H9 (cell line): ENCODE measurements around the gene LPP. TPM values are rescaled to one million over a fixed set of nuclear protein-coding genes. Genes with fewer than 3 reads are reported as not detected.

Experiments used
- DNase-seq: peaks from one replicate; pipeline ENCODE4 v3.0.0-alpha.2; 2017
- H2AFZ ChIP-seq: one replicate; pipeline ENCODE4 v1.6.1; 2013; ENCODE audit warnings: mild to moderate bottlenecking, low read length, control low read depth, moderate library complexity
- H2AK5ac ChIP-seq: 2 replicates; pipeline ENCODE4 v1.6.1; 2013; ENCODE audit warnings: low read length, control low read depth, mixed read lengths; ENCODE audit not compliant: insufficient read length
- H2BK120ac ChIP-seq: one replicate; pipeline ENCODE4 v1.6.1; 2013; ENCODE audit warnings: low read depth, mild to moderate bottlenecking, low read length, control low read depth, inconsistent platforms; ENCODE audit not compliant: poor library complexity, severe bottlenecking
- H2BK12ac ChIP-seq: 2 replicates; pipeline ENCODE4 v1.6.1; 2013; ENCODE audit warnings: low read length, control low read depth, mixed read lengths, low read depth; ENCODE audit not compliant: insufficient read length
- H2BK15ac ChIP-seq: 2 replicates; pipeline ENCODE4 v1.6.1; 2013; ENCODE audit warnings: low read depth, low read length, control low read depth
- H2BK20ac ChIP-seq: one replicate; pipeline ENCODE4 v1.6.1; 2013; ENCODE audit warnings: low read depth, mild to moderate bottlenecking, low read length, control low read depth, inconsistent platforms; ENCODE audit not compliant: poor library complexity, severe bottlenecking
- H2BK5ac ChIP-seq: 2 replicates; pipeline ENCODE4 v1.6.1; 2013; ENCODE audit warnings: low read length, control low read depth, mixed read lengths; ENCODE audit not compliant: insufficient read length
- H3K14ac ChIP-seq: 2 replicates; pipeline ENCODE4 v1.6.1; 2013; ENCODE audit warnings: low read length, control low read depth; ENCODE audit not compliant: insufficient read depth
- H3K18ac ChIP-seq: 2 replicates; pipeline ENCODE4 v1.6.1; 2013; ENCODE audit warnings: low read depth, mild to moderate bottlenecking, mixed read lengths, low read length, control low read depth; ENCODE audit not compliant: insufficient read length
- H3K23ac ChIP-seq: 2 replicates; pipeline ENCODE4 v1.6.1; 2013; ENCODE audit warnings: low read length, control low read depth, mixed read lengths, low read depth; ENCODE audit not compliant: insufficient read length
- H3K23me2 ChIP-seq: 2 replicates; pipeline ENCODE4 v1.6.1; 2013; ENCODE audit warnings: low read depth, mild to moderate bottlenecking, mixed read lengths, low read length, control low read depth; ENCODE audit not compliant: insufficient read length, poor library complexity, severe bottlenecking
- H3K27ac ChIP-seq: 2 replicates; pipeline ENCODE4 v1.5.1; 2013; ENCODE audit warnings: low read length, control low read depth, mixed read lengths, low read depth; ENCODE audit not compliant: insufficient read length
- H3K27me3 ChIP-seq: 2 replicates; pipeline ENCODE4 v1.6.1; 2013; ENCODE audit warnings: low read length, control low read depth, inconsistent platforms; ENCODE audit not compliant: insufficient read depth
- H3K4ac ChIP-seq: 2 replicates; pipeline ENCODE4 v1.6.1; 2013; ENCODE audit warnings: low read depth, mild to moderate bottlenecking, control low read depth, inconsistent platforms, low read length, moderate library complexity
- H3K4me1 ChIP-seq: 2 replicates; pipeline ENCODE4 v1.6.1; 2013; ENCODE audit warnings: low read length, control low read depth, inconsistent platforms; ENCODE audit not compliant: insufficient read depth
- H3K4me2 ChIP-seq: 2 replicates; pipeline ENCODE4 v1.6.1; 2013; ENCODE audit warnings: low read length, control low read depth, mixed read lengths; ENCODE audit not compliant: insufficient read length, insufficient read depth
- H3K56ac ChIP-seq: 2 replicates; pipeline ENCODE4 v1.6.1; 2013; ENCODE audit warnings: low read depth, mild to moderate bottlenecking, mixed read lengths, low read length, control low read depth; ENCODE audit not compliant: insufficient read length
- H3K79me1 ChIP-seq: 2 replicates; pipeline ENCODE4 v1.6.1; 2013; ENCODE audit warnings: low read depth, mild to moderate bottlenecking, moderate library complexity, low read length, control low read depth, inconsistent platforms; ENCODE audit not compliant: insufficient read depth, poor library complexity, severe bottlenecking
- H3K79me2 ChIP-seq: 2 replicates; pipeline ENCODE4 v1.6.1; 2013; ENCODE audit warnings: low read length, control low read depth, inconsistent platforms; ENCODE audit not compliant: insufficient read depth
- H3K9ac ChIP-seq: 2 replicates; pipeline ENCODE4 v1.6.1; 2013; ENCODE audit warnings: low read length, control low read depth, mixed read lengths; ENCODE audit not compliant: insufficient read length; ENCODE audit errors: extremely low read depth
- H3K9me3 ChIP-seq: one replicate; pipeline ENCODE4 v1.6.1; 2013; ENCODE audit warnings: low read depth, low read length, inconsistent platforms; ENCODE audit not compliant: control insufficient read depth
- H3T11ph ChIP-seq: one replicate; pipeline ENCODE4 v1.6.1; 2013; ENCODE audit warnings: mild to moderate bottlenecking, low read length, control low read depth, inconsistent platforms
- H4K20me1 ChIP-seq: one replicate; pipeline ENCODE4 v1.6.1; 2013; ENCODE audit not compliant: control insufficient read depth, insufficient read length, insufficient read depth
- H4K5ac ChIP-seq: 2 replicates; pipeline ENCODE4 v1.6.1; 2013; ENCODE audit warnings: low read depth, mild to moderate bottlenecking, mixed read lengths, low read length, control low read depth; ENCODE audit not compliant: insufficient read length
- H4K8ac ChIP-seq: replicated peaks from 2 replicates; pipeline ENCODE4 v1.6.1; 2013; ENCODE audit warnings: low read length, control low read depth, mixed read lengths, low read depth; ENCODE audit not compliant: insufficient read length
- H4K91ac ChIP-seq: 2 replicates; pipeline ENCODE4 v1.6.1; 2013; ENCODE audit warnings: low read depth, mild to moderate bottlenecking, moderate library complexity, mixed read lengths, low read length, control low read depth; ENCODE audit not compliant: insufficient read length
- H3K27ac Mint-ChIP-seq, 3 experiments: 2 replicates in 2 of 3; 3 replicates in 1 of 3; pipeline ENCODE4 v1.8.0; 2020 to 2021; ENCODE audit warnings: mixed read lengths in 3 of 3, mild to moderate bottlenecking in 1 of 3, moderate library complexity in 1 of 3
- H3K27me3 Mint-ChIP-seq: 2 replicates; pipeline ENCODE4 v1.8.0; 2021; ENCODE audit warnings: low read depth, mild to moderate bottlenecking, moderate library complexity, mixed read lengths
- H3K36me3 Mint-ChIP-seq, 3 experiments: 2 replicates in 2 of 3; 3 replicates in 1 of 3; pipeline ENCODE4 v1.8.0; 2020 to 2021; ENCODE audit warnings: low read depth in 3 of 3, mixed read lengths in 3 of 3; ENCODE audit not compliant: insufficient read depth in 1 of 3
- H3K4me1 Mint-ChIP-seq, 2 experiments: 2 replicates each; pipeline ENCODE4 v1.8.0; 2020; ENCODE audit warnings: mixed read lengths in 2 of 2
- H3K4me3 Mint-ChIP-seq, 2 experiments: 2 replicates in 1 of 2; 3 replicates in 1 of 2; pipeline ENCODE4 v1.8.0; 2020 to 2021; ENCODE audit warnings: mild to moderate bottlenecking in 2 of 2, mixed read lengths in 2 of 2, moderate library complexity in 1 of 2
- H3K9me3 Mint-ChIP-seq, 2 experiments: 2 replicates in 1 of 2; 3 replicates in 1 of 2; pipeline ENCODE4 v1.8.0; 2020; ENCODE audit warnings: mild to moderate bottlenecking in 2 of 2, mixed read lengths in 2 of 2, moderate library complexity in 1 of 2
- WGBS: extraction: QIAGEN DNeasy Blood & Tissue Kit; methylation state at CpG from one replicate; pipeline ENCODE4 v1.1.7; 2013; ENCODE audit warnings: missing lambda C conversion rate, low lambda C conversion rate, mixed read lengths; ENCODE audit not compliant: insufficient read length; ENCODE audit errors: extremely low coverage; 5-methylcytosine and 5-hydroxymethylcytosine counted together
- total RNA-seq: library from RNA; stranded (reverse); gene quantifications from 2 replicates; pipeline ENCODE4 v1.2.1, GENCODE V29; 2021
- TF ChIP-seq, protein P1 (sequence below): fragments of 200-600 bp; sonication (generic); conservative IDR thresholded peaks from 3 replicates; pipeline ENCODE4 v1.8.0; 2021; ENCODE audit warnings: antibody characterized with exemption, mild to moderate bottlenecking

Gene LPP
- total RNA-seq, 1 experiment from 2014 or later, result 64.6 TPM

DNA sequence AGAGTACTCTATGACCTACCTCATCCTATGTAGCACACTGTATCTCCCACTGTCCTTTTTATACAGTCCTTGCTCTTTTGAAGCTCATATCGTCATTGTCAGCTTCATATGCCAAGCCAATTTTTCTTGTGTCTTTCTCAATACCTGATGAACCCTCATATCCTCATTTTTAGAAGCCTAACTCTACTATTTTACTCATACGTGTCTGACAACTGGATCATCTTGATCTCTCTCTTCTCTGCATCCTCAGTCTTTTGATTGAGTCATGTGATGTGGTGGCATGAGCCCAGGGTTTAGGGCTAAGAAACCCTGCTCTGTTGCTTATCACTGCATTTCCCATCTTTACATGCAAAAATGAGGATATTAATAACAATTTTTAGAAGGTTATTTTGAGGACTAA lies 352.0 kb downstream of the LPP start:
- H3K4me3 Mint-ChIP-seq, result no peak overlapping the region
- Histone ChIP-seq H3K9me3 (no peaks in the 10 kb centered on the region), H3T11ph (no peak overlapping the region), H3K56ac (no peak overlapping the region), H3K79me2 (no peaks in the 10 kb centered on the region), H2BK12ac (no peak overlapping the region), H3K79me1 (no peaks in the 10 kb centered on the region), H3K23ac (no peak overlapping the region), H3K14ac (no peak overlapping the region), H2AFZ (no peak overlapping the region), H3K18ac (no peak overlapping the region), H3K9ac (no peak overlapping the region), H3K27me3 (no peaks in the 10 kb centered on the region), H4K20me1 (no peaks in the 10 kb centered on the region), H3K4me2 (no peak overlapping the region), H2BK20ac (no peak overlapping the region), H3K27ac (no peak overlapping the region), H2BK120ac (no peak overlapping the region), H3K4ac (no peak overlapping the region), H4K5ac (no peak overlapping the region), H2AK5ac (no peak overlapping the region), H2BK15ac (no peak overlapping the region), H2BK5ac (no peak overlapping the region), H3K23me2 (no peaks in the 10 kb centered on the region), H3K4me1 (no peaks in the 10 kb centered on the region), H4K91ac (no peak overlapping the region), H4K8ac (no peak overlapping the region)
- no peak overlapping the region for H3K27ac Mint-ChIP-seq
- DNase-seq, result no peak
- TF ChIP-seq, protein P1, sequence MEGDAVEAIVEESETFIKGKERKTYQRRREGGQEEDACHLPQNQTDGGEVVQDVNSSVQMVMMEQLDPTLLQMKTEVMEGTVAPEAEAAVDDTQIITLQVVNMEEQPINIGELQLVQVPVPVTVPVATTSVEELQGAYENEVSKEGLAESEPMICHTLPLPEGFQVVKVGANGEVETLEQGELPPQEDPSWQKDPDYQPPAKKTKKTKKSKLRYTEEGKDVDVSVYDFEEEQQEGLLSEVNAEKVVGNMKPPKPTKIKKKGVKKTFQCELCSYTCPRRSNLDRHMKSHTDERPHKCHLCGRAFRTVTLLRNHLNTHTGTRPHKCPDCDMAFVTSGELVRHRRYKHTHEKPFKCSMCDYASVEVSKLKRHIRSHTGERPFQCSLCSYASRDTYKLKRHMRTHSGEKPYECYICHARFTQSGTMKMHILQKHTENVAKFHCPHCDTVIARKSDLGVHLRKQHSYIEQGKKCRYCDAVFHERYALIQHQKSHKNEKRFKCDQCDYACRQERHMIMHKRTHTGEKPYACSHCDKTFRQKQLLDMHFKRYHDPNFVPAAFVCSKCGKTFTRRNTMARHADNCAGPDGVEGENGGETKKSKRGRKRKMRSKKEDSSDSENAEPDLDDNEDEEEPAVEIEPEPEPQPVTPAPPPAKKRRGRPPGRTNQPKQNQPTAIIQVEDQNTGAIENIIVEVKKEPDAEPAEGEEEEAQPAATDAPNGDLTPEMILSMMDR, result no peak
- peaks cover 7 to 17% (median 8%) of the 10 kb centered on the region in 3 experiments; a peak in 6 of 7 replicates for H3K36me3 Mint-ChIP-seq
- H3K9me3 Mint-ChIP-seq, result peaks cover 13 to 14% of the 10 kb centered on the region in 2 experiments
- peaks cover 11 to 15% of the 10 kb centered on the region in 2 experiments for H3K4me1 Mint-ChIP-seq
- no CpG with 5 or more reads among the region's 2 CpGs for WGBS
- H3K27me3 Mint-ChIP-seq, result no peaks in the 10 kb centered on the region
